ENCODE results near the gene LDAH.
"Not testable (repeated sequence)": the region's sequence is repeated elsewhere in the genome, so short reads cannot be mapped to it uniquely, and the experiment has no call there.

Gene LDAH

DNA sequence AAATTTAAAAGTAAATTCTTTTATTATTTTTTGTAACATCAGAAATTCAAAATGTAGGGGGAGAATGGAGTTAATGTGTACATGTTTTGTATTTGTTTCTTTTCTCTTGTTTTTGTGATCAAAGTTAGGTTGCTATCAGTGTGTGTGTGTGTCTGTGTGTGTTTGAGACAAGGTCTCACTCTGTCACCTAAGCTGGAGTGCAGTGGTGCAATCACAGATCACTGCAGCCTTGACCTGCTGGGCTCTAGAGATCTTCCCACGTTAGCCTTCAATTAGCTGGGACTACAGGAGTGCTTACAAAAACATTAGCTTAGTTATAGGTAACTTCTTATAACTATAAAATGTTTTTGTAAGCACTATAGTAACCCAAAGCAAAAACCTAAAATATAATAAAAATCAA is 105.3 kb downstream of the LDAH start:
- DNase-seq = no peak

DNA sequence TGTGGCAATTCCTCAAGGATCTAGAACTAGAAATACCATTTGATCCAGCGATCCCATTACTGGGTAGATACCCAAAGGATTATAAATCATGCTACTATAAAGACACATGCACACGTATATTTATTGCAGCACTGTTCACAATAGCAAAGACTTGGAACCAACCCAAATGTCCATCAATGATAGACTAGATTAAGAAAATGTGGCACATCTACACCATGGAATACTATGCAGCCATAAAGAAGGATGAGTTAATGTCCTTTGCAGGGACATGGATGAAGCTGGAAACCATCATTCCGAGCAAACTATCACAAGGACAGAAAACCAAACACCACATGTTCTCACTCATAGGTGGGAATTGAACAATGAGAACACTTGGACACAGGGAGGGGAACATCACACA is 106.7 kb downstream of the LDAH start:
- not testable (repeated sequence) for DNase-seq

DNA sequence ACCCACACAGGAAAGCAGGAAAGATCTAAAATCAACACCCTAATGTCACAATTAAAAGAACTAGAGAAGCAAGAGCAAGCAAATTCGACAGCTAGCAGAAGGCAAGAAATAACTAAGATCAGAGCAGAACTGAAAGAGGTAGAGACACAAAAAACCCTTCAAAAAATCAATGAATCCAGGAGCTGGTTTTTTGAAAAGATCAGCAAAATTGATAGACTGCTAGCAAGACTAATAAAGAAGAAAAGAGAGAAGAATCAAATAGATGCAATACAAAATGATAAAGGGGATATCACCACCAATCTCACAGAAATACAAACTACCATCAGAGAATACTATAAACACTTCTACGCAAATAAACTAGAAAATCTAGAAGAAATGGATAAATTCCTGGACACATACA is 108.5 kb downstream of the LDAH start:
- not testable (repeated sequence) for DNase-seq

DNA sequence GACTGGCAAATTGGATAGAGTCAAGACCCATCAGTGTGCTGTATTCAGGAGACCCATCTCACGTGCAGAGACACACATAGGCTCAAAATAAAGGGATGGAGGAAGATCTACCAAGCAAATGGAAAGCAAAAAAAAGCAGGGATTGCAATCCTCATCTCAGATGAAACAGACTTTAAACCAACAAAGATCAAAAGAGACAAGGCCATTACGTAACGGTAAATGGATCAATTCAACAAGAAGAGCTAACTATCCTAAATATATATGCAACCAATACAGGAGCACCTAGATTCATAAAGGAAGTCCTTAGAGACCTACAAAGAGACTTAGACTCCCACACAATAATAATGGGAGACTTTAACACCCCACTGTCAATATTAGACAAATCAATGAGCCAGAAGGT is 109.3 kb downstream of the LDAH start:
- DNase-seq = not testable (repeated sequence)

DNA sequence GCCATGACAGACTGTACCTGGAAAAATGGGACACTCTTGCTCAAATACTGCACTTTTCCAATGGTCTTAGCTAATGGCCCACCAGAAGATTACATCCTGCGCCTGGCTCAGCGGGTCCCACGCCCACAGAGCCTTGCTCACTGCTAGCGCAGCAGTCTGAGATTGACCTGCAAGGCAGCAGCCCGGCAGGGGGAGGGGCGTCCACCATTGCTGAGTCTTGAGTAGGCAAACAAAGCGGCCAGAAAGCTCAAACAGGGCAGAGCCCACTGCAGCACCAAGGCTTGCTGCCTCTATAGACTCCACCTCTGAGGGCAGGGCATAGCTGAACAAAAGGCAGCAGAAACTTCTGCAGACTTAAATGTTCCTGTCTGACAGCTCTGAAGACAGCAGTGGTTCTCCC is 111.3 kb downstream of the LDAH start:
- DNase-seq = not testable (repeated sequence)

DNA sequence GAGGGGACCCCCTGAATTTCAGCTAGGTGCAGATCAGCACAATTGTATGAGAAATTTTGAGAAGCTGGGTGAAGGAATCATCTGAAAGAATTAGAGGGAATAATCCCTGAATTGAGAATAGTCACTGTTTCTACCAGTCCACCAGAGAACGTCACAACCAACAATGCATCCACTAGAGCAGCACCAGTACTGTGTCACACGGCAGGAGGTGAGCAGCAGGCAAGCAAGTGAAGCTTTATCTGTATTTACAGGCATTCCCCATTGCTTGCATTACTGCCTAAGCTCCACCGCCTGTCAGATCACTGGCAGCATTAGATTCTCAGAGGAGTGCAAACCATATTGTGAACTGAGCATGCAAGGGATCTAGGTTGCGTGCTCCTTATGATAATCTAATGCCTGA is 115.3 kb downstream of the LDAH start:
- no peak for DNase-seq

DNA sequence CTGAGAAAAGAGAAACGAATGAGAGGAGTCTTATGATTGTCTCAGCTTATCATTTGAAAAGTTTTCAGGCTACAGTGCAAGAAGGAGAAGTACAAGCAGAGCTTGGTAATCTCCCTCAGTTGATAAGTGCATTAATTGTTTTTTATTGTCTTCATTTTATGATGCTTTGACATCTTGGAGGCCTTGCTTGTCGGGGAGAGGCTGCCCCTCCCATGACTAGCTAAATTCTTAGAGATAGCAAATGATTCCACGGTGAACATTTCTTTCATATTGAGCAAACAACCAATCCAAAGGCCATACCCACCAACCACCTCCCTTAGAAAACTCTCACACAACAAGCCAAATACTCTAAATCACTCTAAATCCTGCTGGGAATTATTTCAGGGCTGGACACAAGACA is 116.1 kb downstream of the LDAH start:
- DNase-seq = no peak

DNA sequence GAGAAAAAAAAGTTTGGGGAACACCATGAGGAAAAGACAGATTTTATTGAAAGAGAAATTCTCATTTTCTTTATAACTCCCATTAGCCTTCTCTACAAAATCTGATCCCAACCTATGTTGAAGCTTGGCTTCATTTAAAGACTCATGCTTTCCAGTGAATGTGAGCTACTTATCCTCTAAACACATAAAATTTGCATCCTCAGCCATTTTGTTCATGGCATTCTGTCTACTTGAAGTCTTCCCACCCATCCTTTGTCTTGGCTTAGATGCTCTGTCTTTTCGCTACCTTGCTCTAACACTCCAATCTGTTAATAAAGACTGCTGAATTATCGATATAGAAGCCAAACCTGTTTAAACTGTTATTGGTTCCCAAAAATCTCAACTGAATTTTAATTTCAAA is 116.7 kb downstream of the LDAH start:
- no peak for DNase-seq

DNA sequence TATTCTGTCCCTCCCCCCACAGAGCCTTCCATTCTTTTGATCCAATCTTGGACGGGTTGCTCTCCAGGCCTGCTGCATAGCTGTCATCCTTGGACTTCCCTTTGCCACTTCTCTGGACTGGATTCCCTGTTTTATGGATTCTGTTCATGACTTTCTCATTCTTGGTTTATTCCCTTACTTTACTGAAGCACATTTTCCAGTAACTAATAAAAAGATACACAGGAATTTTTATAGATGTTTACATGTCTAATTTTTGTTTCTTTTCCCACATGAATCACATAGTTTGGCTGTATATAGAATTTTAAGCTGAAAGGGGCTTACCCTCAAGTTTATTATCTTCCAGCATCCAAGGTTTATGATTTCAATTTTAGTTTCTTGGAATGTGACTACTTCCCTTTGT is 118.0 kb downstream of the LDAH start:
- DNase-seq = no peak

DNA sequence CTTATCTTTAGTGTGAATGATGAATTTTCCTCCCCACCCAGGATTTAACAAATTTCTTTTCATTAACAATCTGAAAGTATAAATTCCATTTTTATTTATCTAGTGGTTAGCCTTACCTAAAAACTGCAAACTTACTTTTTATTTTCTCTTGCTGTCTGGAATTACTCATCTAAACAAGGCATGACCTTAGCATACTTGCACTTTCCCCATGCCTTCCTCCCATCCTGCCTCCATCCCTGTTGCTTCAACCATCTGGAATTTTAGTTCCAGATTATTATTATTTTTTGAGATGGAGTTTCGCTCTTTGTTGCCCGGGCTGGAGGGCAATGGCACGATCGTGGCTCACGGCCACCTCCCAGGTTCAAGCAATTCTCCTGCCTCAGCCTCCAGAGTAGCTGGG is 120.3 kb downstream of the LDAH start:
- no peak for DNase-seq

DNA sequence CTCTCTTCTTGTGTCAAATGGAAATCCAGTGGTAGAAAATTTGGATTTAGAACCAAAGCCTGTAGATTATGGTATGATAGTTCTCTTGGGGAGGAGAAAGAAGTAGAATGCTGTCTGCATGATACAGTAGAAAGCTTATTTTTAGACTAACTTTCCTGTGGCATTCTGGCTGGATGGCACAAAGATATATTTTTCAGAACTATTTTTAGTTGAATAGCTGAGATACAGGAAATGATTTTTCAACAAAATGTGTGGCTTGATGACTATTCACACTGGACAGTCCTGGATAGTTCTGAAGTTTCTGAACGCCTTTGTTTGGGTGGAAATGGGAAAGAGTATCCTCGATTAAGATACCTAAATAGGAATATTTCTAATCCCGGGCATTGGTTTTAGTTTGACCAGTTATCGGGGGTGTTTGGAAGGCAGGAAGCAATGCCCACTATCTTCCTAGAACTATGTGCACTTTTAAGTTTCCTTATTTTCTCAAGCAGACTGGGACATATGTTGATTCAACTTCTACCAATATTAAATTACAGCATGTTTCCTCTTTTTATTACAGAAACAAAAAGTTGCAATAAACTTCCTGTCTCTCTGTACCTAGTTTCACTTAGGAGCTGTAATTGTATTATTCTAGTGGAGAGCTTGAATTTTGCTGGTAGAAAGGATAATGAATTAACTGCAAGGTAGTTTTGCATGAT is 123.8 kb downstream of the LDAH start:
- no peak for DNase-seq

DNA sequence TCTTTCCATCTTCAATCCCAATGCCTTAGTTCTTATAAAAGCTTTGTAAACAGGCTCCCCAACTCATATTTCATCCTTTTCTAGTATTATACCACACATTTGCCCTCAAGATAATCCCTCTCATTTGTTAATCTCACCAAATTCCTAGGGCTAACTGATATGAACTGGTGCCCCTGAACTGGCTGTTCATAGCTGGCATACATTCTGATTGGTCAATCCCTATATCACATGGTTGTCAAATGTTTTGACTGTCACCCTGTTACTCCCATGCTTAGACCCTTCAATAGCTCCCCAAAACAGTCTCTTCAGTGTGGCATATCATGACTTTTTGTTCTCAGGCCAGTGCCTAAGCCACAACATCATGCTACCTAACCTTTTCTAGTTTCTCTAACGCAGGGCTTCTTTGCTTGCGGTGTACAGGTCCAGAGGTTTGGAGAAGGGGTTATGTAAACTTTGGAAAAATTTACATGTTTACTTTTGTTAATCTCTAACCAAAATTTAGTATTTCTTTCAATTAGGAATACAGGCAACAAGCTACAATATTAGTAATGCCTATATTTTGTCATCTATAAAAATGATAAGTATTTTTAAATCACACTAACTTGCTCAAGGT is 125.5 kb downstream of the LDAH start:
- no peak for DNase-seq

DNA sequence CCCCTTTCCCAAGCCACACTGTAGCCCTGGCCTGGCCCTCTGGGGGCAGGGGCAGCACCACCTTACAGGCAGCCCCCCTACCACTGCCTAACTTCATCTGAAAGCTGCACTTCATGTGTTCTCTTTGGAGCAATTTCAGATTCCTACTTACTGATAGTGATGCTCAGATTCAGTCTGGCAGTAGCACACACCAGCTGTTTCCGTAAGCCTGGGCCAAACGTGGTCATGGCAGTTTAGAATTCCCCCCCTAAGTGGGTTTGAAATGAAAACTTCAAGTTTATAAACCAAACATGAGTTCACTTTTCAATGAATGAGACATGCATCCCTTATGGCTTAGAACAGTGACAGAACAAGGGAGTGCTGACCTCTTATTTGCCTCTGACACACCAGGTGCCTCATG is 126.5 kb downstream of the LDAH start:
- DNase-seq = no peak

DNA sequence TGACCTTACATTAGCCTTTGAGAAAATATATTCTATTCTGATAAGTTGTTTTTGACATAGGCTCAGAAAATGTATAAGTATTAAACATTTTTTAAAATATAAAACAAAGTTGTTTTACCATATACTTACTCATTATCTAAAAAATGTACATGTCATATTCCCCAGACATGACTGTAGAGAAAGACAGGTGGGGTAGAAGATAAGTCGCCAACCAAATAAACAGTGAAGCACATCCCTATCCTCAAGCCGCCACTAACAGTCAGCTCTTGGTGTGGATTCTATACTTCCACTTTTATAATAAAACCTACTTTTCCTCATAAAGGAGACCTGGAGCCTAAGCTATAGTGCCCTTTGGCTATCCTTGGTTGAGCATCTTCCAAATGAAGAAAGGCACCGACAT is 129.6 kb downstream of the LDAH start:
- no peak for DNase-seq

DNA sequence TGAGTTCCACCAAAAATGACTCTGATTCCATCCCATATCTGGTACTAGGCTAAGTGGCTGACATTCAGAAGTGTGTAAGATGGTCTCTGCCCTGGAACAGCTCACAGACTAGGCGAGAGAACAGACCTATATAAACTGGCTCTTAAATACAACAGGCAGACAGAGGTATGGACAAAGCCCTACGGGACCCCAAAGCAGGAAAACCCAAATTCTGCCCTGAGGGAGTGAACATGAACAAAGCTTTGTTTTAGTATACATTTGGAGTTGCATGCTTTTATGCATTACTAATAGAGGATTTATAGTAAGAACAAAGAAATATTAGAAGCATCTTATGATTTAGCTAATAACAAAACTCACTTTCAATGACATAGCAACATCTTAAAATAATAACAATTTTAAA is 130.8 kb downstream of the LDAH start:
- DNase-seq = no peak

DNA sequence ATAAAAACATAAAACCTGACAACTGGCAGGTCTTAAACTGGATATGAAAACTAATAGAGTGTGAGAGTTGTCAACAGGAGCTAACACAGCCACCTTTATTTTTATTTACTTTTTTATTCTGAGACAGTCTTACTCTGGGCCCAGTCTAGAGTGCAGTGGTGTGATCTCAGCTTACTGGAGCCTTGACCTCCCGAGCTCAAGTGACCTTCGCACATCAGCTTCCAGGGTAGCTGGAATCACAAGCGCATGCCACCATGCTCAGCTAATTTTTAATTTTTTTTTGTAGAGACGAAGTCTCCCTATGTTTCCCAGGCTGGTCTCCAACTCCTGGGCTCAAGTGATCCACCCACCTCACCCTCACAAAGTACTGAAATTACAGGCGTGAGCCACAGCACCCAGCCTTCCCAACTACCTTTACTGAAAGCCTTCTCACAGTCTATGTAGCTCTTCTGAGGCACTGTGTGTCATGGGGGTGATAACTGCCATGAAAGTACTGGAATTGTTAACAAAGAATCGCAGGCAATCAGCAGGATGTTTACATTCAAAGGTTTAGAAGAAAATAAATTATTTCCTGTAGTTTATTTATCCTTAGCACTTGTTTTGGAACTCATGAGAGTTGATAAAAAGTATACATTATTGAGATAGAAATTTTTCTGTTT is 131.7 kb downstream of the LDAH start:
- DNase-seq = no peak

DNA sequence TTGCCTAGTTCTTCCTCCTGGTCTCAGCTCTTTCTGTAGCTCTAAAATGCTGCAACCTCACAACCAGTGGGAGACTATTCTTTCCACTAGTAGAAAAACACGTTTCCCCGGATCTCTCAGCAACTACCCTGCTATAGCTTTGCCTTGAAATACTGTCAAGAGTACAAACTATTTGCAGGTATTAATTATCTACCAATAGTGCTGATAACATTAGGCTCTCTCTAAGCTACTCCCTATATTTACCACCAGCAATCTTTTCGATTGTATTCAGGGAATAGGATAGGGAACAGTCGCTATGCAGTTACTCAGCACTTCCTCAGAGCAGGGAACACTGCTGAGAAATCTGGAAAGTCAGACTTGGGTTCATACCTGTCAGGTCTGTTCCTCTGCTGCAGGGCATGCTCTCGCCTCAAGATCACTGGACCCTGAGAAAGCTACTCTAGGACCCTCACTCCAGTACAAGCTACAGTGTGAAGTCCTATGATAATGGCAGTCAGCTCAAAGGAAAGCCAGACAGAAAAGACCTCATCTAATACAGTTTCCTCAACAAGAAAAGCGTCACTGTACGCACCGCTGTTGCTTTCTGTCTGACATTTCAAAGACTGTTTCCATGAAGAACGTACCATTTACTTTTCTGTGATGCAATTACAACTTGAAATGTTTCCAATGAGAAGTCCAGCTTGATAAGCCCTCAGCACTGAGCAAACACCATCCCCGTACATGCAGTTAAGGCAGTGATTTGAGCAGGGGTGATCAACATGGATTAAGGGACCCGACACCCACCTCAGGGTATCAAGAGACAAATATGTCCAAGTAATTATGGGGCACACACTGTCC is 133.3 kb downstream of the LDAH start:
- DNase-seq = no peak

DNA sequence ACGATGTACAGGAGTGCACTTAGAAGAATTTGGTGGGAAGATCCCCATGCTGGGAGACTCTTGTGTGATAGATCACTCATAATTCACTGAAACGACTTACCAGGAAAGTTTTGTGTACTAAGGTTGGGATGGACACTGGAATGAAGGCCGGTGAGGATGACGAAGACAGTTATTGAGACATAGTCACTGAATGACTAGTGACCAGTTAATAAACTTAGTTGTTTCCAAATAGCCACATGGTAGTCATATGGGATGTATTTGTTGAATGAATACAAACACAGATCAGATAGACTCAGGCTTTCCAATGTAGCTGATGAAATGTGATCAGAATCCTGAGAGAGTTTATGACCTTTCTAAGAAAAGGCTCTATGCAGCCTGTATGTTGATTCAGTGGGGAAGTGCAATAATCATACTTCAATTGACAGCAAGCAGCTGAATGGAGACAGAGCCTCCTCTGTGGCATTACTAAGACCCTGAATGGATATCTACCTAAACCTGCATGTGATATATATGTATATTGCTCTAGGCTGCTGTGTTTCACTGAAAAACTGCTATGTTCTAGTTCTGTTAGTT is 135.6 kb downstream of the LDAH start:
- DNase-seq = no peak

DNA sequence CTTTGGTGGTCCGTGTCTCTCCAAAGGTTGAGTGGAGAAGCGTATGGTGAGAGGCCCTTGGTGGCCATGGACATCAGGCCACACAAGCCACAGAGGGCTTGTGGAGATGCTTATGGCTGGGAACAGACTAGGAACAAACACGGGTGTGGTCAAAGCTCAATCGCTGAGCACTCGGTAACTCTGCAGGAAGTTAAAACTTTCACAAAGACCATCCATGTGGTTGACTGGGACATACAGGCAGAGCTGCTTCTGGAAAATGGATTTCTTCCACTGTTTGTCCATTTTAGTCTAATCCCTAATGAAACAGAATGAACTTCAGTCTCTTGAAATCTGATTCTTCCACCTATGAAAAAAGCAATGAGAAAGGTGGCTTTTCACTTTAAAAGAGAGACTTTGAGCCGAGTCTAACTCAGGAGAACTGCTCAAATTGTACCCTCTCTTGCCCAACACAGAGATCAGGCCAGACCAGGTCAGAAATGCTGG is 138.3 kb downstream of the LDAH start:
- no peak for DNase-seq

DNA sequence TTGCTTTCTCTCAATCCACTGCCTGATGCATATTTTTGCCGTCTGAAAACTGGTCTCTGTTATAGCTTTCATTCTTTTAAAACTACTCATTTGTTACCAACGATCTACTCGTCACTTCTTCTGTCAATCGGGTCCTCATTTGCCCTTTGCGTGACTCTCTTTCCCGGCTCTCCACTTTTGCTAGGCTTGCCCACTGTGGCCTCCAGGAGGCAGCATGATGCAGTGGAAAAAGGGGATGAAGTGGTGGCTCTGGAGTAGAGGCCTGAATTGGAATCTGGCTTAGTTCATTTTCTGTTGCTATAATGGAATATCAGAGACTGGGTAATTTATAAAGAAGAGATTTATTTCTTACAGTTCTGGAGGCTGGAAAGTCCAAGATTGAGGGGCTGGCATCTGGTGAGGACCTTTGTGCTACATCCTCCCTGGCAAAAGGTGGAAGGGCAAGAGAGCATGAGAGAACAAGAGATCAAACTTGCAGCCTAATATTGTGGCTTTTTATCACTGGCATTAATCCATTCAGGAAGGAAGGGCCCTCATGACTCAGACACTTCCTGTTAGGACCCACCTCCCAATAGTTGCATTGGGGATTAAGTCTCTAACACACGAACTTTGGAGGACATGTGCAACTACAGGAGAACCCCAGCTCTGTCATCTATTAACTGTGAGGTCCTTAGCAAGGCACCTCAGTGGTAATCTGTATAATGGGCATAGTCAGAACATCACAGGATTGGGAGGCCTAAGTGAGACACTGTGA is 140.6 kb downstream of the LDAH start:
- no peak for DNase-seq

DNA sequence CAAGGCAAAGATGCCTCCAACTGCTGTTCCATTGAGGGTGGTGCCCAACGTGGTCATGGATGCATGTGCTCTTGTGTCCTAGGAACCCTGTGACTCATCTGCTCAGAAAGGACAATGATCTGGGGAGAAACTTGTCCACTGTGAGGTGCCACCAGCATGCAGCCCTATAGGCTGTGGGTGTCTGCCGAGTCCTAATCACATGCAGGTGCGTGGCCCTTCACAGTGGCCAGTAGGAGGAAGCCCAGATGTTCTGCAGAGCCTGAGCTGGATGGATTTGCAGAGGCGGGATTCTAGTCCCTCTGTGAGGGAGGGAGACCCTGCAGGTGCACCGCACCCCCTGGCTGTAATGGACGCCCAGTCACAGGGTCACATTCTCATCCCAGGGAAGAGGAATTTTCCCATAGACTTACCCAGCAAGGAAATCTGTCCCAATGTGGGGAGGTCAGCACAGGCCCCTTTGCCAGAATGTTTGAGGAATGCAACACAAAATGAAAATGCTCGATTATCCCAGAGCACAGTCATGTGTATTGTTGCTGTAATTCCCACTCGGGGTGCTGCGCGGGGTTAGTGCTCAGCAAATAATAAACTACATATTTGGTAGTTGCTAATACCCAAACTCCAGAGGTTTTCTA is 142.0 kb downstream of the LDAH start:
- DNase-seq = no peak

DNA sequence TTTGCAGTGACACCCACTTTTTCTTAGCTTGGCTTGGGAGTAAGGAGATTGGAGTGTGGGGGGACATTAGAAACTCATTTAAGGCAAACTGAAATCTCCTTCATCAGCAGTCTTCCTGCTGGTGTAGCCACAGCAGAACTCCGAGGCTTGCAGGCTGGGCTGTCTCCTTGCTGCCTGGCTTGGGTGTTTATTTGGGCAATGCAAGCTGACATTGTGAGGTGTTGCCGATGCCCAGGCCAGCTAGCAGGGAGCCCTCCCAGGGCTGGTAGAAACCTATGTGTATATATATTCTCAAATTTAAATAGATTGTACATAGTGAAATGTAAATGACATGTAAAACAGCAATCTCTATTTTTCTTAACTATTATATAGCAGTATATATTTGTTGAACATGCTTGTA is 144.1 kb downstream of the LDAH start:
- no peak for DNase-seq
